Glutamatergic neuron (in vitro differentiated cells): Measurements from ENCODE around the gene PCDHGA8. TPM values are rescaled to one million over a fixed set of nuclear protein-coding genes. Genes with fewer than 3 reads are reported as not detected.
A peak's percentile ranks its signal among the peaks of the same experiment; 100 is the strongest.
"Not testable (repeated sequence)": the region's sequence is repeated elsewhere in the genome, so short reads cannot be mapped to it uniquely, and the experiment has no call there.

Source experiments
- DNase-seq: peaks from one replicate; pipeline ENCODE4 v3.0.0; 2022
- H3K27ac Mint-ChIP-seq: one replicate; pipeline ENCODE4 v1.8.0; 2020; ENCODE audit warnings: mild to moderate bottlenecking, mixed read lengths, inconsistent platforms; ENCODE audit not compliant: unreplicated experiment
- H3K27me3 Mint-ChIP-seq: one replicate; pipeline ENCODE4 v1.8.0; 2020; ENCODE audit warnings: mild to moderate bottlenecking, moderate library complexity, mixed read lengths, inconsistent platforms; ENCODE audit not compliant: unreplicated experiment
- H3K36me3 Mint-ChIP-seq: one replicate; pipeline ENCODE4 v1.8.0; 2020; ENCODE audit warnings: mild to moderate bottlenecking, mixed read lengths, inconsistent platforms; ENCODE audit not compliant: unreplicated experiment
- H3K4me1 Mint-ChIP-seq: one replicate; pipeline ENCODE4 v1.8.0; 2020; ENCODE audit warnings: mild to moderate bottlenecking, low read depth, mixed read lengths, inconsistent platforms; ENCODE audit not compliant: unreplicated experiment
- H3K4me3 Mint-ChIP-seq: one replicate; pipeline ENCODE4 v1.8.0; 2020; ENCODE audit warnings: mild to moderate bottlenecking, mixed read lengths, inconsistent platforms; ENCODE audit not compliant: unreplicated experiment
- H3K9me3 Mint-ChIP-seq: one replicate; pipeline ENCODE4 v1.8.0; 2020; ENCODE audit warnings: mild to moderate bottlenecking, moderate library complexity, mixed read lengths, inconsistent platforms; ENCODE audit not compliant: unreplicated experiment
- total RNA-seq: library from RNA; stranded (reverse); fragmentation: NEBNext Ultra II Directional; extraction: Animal tissue kit (Norgen Biotek cat#: 25700); gene quantifications from one replicate; pipeline ENCODE4 v1.2.1, GENCODE V29; 2021; ENCODE audit not compliant: unreplicated experiment
- TF ChIP-seq, protein P1 (sequence below): fragments of 200-600 bp; sonication (generic); IDR thresholded peaks from one replicate; pipeline ENCODE4 v1.5.0; 2021; ENCODE audit not compliant: partially characterized antibody, unreplicated experiment

PCDHGA8 gene
- total RNA-seq, 1 donor from 2014 or later: 7.2 TPM

GRCh38 chr5:141407790-141408505 lies 15.5 kb downstream of the PCDHGA8 start, which contains the start of gene PCDHGB6:
Gene PCDHGB6 (plus strand): TSS chr5:141408021. CDS start chr5:141408203, 182 bp downstream.
- H3K27ac Mint-ChIP-seq: peak within 1 kb of the TSS; percentile 95
- DNase-seq: peak; percentile 82
- H3K4me3 Mint-ChIP-seq: peak within 1 kb of the TSS; percentile 93
- H3K9me3 Mint-ChIP-seq: peaks cover 45% of the 10 kb centered on the region
- peaks cover 17% of the 10 kb centered on the region for H3K27me3 Mint-ChIP-seq
- H3K4me1 Mint-ChIP-seq: not testable (repeated sequence)
- peaks cover 68% of the 10 kb centered on the region for H3K36me3 Mint-ChIP-seq
- TF ChIP-seq, protein P1, sequence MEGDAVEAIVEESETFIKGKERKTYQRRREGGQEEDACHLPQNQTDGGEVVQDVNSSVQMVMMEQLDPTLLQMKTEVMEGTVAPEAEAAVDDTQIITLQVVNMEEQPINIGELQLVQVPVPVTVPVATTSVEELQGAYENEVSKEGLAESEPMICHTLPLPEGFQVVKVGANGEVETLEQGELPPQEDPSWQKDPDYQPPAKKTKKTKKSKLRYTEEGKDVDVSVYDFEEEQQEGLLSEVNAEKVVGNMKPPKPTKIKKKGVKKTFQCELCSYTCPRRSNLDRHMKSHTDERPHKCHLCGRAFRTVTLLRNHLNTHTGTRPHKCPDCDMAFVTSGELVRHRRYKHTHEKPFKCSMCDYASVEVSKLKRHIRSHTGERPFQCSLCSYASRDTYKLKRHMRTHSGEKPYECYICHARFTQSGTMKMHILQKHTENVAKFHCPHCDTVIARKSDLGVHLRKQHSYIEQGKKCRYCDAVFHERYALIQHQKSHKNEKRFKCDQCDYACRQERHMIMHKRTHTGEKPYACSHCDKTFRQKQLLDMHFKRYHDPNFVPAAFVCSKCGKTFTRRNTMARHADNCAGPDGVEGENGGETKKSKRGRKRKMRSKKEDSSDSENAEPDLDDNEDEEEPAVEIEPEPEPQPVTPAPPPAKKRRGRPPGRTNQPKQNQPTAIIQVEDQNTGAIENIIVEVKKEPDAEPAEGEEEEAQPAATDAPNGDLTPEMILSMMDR: peak; percentile 71

DNA sequence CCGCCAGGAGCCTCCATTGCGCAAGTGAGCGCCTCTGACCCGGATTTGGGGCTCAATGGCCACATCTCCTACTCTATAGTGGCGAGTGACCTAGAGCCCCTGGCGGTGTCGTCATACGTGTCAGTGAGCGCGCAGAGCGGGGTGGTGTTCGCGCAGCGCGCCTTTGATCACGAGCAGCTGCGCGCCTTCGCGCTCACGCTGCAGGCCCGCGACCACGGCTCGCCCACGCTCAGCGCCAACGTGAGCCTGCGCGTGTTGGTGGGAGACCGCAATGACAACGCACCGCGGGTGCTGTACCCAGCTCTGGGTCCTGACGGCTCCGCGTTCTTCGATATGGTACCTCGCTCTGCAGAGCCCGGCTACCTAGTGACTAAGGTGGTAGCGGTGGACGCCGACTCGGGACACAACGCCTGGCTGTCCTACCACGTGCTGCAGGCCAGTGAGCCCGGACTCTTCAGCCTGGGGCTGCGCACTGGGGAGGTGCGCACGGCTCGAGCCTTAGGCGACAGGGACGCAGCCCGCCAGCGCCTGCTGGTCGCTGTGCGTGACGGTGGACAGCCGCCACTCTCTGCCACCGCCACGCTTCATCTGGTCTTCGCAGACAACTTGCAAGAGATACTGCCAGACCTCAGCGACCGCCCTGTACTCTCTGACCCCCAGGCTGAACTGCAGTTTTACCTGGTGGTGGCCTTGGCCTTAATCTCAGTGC lies 17.3 kb downstream of the PCDHGA8 start:
- peaks cover 24% of the 10 kb centered on the region for H3K27me3 Mint-ChIP-seq
- H3K4me3 Mint-ChIP-seq: no peak overlapping the region
- TF ChIP-seq, protein P1: no peak
- DNase-seq: no peak
- H3K4me1 Mint-ChIP-seq: peaks cover 3% of the 10 kb centered on the region
- peaks cover 52% of the 10 kb centered on the region for H3K9me3 Mint-ChIP-seq
- H3K36me3 Mint-ChIP-seq: peaks cover 71% of the 10 kb centered on the region
- peak overlapping the region; percentile 88 for H3K27ac Mint-ChIP-seq

- H3K4me1 Mint-ChIP-seq: peaks cover 3% of the 10 kb centered on the region
- TF ChIP-seq, protein P1: no peak
- H3K27ac Mint-ChIP-seq: no peak overlapping the region
- H3K27me3 Mint-ChIP-seq: peaks cover 24% of the 10 kb centered on the region
- H3K9me3 Mint-ChIP-seq: peaks cover 57% of the 10 kb centered on the region
- H3K4me3 Mint-ChIP-seq: peak overlapping the region; percentile 52
- DNase-seq: no peak
- peaks cover 64% of the 10 kb centered on the region for H3K36me3 Mint-ChIP-seq
These were observed 19.1 kb downstream of the PCDHGA8 start for GRCh38 chr5:141411575-141411974.

DNA sequence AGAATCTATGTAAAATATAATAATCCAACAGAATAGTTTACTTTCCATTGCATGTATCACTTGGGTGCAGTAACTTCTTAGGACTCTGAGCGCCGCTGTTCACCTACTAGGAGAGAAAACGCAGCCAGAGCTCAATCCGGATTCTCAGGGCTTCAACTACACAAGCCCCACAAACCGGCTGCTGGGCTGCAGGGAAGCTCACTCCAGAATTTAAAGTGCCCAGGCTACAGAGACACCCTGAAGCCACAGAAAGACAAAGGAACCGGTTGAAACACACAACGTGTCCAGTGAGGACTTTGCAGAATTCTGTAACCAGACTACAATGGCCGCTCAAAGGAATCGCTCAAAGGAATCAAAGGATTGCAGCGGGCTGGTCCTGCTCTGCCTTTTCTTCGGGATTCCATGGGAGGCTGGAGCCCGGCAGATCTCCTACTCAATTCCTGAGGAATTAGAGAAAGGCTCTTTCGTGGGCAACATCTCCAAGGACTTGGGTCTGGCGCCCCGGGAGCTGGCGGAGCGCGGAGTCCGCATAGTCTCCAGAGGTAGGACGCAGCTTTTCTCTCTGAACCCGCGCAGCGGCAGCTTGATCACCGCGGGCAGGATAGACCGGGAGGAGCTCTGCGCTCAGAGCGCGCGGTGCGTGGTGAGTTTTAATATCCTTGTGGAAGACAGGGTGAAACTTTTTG lies 20.6 kb downstream of the PCDHGA8 start, which contains the start of gene PCDHGA10:
Gene PCDHGA10, plus strand, starts transcription at position 134 of the 686 bp plus-strand sequence. Its CDS starts 189 bp downstream, at position 323.
- TF ChIP-seq, protein P1: peak; percentile 35
- Mint-ChIP-seq H3K4me1 (peaks cover 3% of the 10 kb centered on the region), H3K9me3 (peaks cover 60% of the 10 kb centered on the region), H3K27me3 (peaks cover 26% of the 10 kb centered on the region), H3K4me3 (peak within 1 kb of the TSS; percentile 80), H3K27ac (peak within 1 kb of the TSS; percentile 55), H3K36me3 (peaks cover 66% of the 10 kb centered on the region)
- peak; percentile 40 for DNase-seq
